Fibroblast of lung (primary cell): ENCODE results near the gene C10orf62.

Experiments
- CTCF ChIP-seq, 2 donors: IDR thresholded peaks in 1 of 2; conservative IDR thresholded peaks in 1 of 2; 1 replicate in 1 of 2; 2 replicates in 1 of 2; pipeline ENCODE4 v1.5.1; 2011 to 2012; ENCODE audit warnings: low read length in 2 of 2, control low read depth in 1 of 2, inconsistent platforms in 1 of 2, low read depth in 1 of 2, mild to moderate bottlenecking in 1 of 2
- EZH2 ChIP-seq: IDR thresholded peaks from 2 replicates; pipeline ENCODE4 v1.5.1; 2012; ENCODE audit warnings: low read length, control low read depth, mild to moderate bottlenecking; ENCODE audit errors: missing control alignments

GRCh38 chr10:97549587-97550322 lies 39.8 kb upstream of the C10orf62 start:
- TF ChIP-seq CTCF (conservative IDR thresholded peaks at IDR 0.05 in 1 of 2, IDR thresholded peaks at IDR 0.05 in 1 of 2; ENCODE audit: low read depth in 1 of 2, low read length in 2 of 2) (no peak), EZH2 (no peak)
